ENCODE measurements around the gene KAZALD1. TPM values are rescaled to one million over a fixed set of nuclear protein-coding genes. Genes with fewer than 3 reads are reported as not detected.

KAZALD1 gene
- total RNA-seq, 6 donors from 2014 or later, result 3.8 to 11.9 (median 9.8) TPM

- H3K27me3 ChIP-seq, result peaks cover 0 to 13% (median 7%) of the 10 kb centered on the region in 4 donors
- peak; percentile 90 for DNase-seq
- H3K4me3 ChIP-seq, result peak overlapping the region; percentile 49 to 57 (median 53)
- peak; percentile 62 to 80 for ATAC-seq (ENCODE audit: low FRiP score in 2 of 2)
- peaks cover 51 to 65% (median 54%) of the 10 kb centered on the region in 4 donors for H3K4me1 ChIP-seq
- peak in 1 of 2 donors; percentile 55 for TF ChIP-seq POLR2AphosphoS5 (IDR thresholded peaks at IDR 0.05)
- TF ChIP-seq POLR2A (IDR thresholded peaks at IDR 0.05), result peak in 3 of 4 donors; percentile 12 to 62 (median 27)
- TF ChIP-seq CTCF (IDR thresholded peaks at IDR 0.05), result peak in 5 of 6 experiments; percentile 27 to 53 (median 46)
- no peak for TF ChIP-seq EP300 (IDR thresholded peaks at IDR 0.05)
- WGBS, 2 donors, result 2 to 4% methylated on average over 15 to 33 of the region's 49 CpGs
- no peaks in the 10 kb centered on the region for H3K9me3 ChIP-seq
- no peaks in the 10 kb centered on the region for H3K36me3 ChIP-seq
- peak overlapping the region; percentile 65 to 86 (median 83) for H3K27ac ChIP-seq
Observed at GRCh38 chr10:101066146-101066895, 4.5 kb downstream of the KAZALD1 start.

- H3K4me3 ChIP-seq, result peak overlapping the region; percentile 49 to 57 (median 53)
- H3K27ac ChIP-seq, result peak overlapping the region; percentile 65 to 86 (median 83)
- ATAC-seq (ENCODE audit: low FRiP score in 2 of 2), result peak in 1 of 2 donors; percentile 2
- DNase-seq, result peak in 1 of 2 donors; percentile 42
- WGBS, 2 donors, result 1 to 2% methylated on average over 20 to 31 of the region's 31 CpGs
- TF ChIP-seq POLR2AphosphoS5 (IDR thresholded peaks at IDR 0.05) (no peak), CTCF (IDR thresholded peaks at IDR 0.05) (no peak), POLR2A (IDR thresholded peaks at IDR 0.05) (no peak), EP300 (IDR thresholded peaks at IDR 0.05) (no peak)
- H3K36me3 ChIP-seq, result no peaks in the 10 kb centered on the region
- H3K9me3 ChIP-seq, result no peaks in the 10 kb centered on the region
- H3K4me1 ChIP-seq, result peaks cover 45 to 63% (median 49%) of the 10 kb centered on the region in 4 donors
- peaks cover 0 to 13% (median 7%) of the 10 kb centered on the region in 4 donors for H3K27me3 ChIP-seq
Observed at GRCh38 chr10:101066896-101067355, 5.1 kb downstream of the KAZALD1 start.

GRCh38 chr10:101067356-101068083 lies 5.7 kb downstream of the KAZALD1 start:
- peaks cover 39 to 58% (median 45%) of the 10 kb centered on the region in 4 donors for H3K4me1 ChIP-seq
- peak; percentile 78 to 83 for ATAC-seq (ENCODE audit: low FRiP score in 2 of 2)

GRCh38 chr10:101069441-101069840 lies 7.7 kb downstream of the KAZALD1 start:
- TF ChIP-seq EP300 (IDR thresholded peaks at IDR 0.05) (no peak), POLR2AphosphoS5 (IDR thresholded peaks at IDR 0.05) (no peak), CTCF (IDR thresholded peaks at IDR 0.05) (no peak), POLR2A (IDR thresholded peaks at IDR 0.05) (no peak)
- peaks cover 24 to 39% (median 30%) of the 10 kb centered on the region in 4 donors for H3K4me1 ChIP-seq
- no peaks in the 10 kb centered on the region for H3K36me3 ChIP-seq
- ATAC-seq (ENCODE audit: low FRiP score in 2 of 2) (no peak), DNase-seq (no peak)
- WGBS, 2 donors, result 73 to 84% methylated on average over 5 of the region's 5 CpGs
- no peak overlapping the region for H3K27ac ChIP-seq
- H3K4me3 ChIP-seq, result no peak overlapping the region
- peaks cover 0 to 9% (median 1%) of the 10 kb centered on the region in 4 donors for H3K27me3 ChIP-seq
- no peaks in the 10 kb centered on the region for H3K9me3 ChIP-seq

More at GRCh38 chr10:101067356-101068083, 5.7 kb downstream of the KAZALD1 start:
- peak; percentile 82 to 92 for DNase-seq
- H3K4me3 ChIP-seq, result peak overlapping the region; percentile 49 to 57 (median 53)
- peak overlapping the region in 3 of 4 donors; percentile 82 to 86 (median 84) for H3K27ac ChIP-seq
- no peaks in the 10 kb centered on the region for H3K36me3 ChIP-seq
- 0 to 1% methylated on average over 9 to 43 of the region's 43 CpGs for WGBS, 2 donors
- H3K9me3 ChIP-seq, result no peaks in the 10 kb centered on the region
- peaks cover 0 to 12% (median 7%) of the 10 kb centered on the region in 4 donors for H3K27me3 ChIP-seq
- TF ChIP-seq CTCF (IDR thresholded peaks at IDR 0.05) (peak; percentile 75 to 92 (median 85)), POLR2A (IDR thresholded peaks at IDR 0.05) (peak in 1 of 4 donors; percentile 33), EP300 (IDR thresholded peaks at IDR 0.05) (no peak)
